GM18505 (cell line): ENCODE measurements around the gene DNAJC6.

Experiments used
- ATAC-seq: cut with Tn5 transposase; IDR thresholded peaks from one replicate; pipeline ENCODE4 v1.9.1; 2021; ENCODE audit not compliant: unreplicated experiment
- POLR2A ChIP-seq: IDR thresholded peaks from 4 replicates; pipeline ENCODE4 v1.6.1; 2011; ENCODE audit warnings: borderline replicate concordance; ENCODE audit not compliant: insufficient read depth, insufficient read length; ENCODE audit errors: extremely low read depth

The DNAJC6 gene

DNA sequence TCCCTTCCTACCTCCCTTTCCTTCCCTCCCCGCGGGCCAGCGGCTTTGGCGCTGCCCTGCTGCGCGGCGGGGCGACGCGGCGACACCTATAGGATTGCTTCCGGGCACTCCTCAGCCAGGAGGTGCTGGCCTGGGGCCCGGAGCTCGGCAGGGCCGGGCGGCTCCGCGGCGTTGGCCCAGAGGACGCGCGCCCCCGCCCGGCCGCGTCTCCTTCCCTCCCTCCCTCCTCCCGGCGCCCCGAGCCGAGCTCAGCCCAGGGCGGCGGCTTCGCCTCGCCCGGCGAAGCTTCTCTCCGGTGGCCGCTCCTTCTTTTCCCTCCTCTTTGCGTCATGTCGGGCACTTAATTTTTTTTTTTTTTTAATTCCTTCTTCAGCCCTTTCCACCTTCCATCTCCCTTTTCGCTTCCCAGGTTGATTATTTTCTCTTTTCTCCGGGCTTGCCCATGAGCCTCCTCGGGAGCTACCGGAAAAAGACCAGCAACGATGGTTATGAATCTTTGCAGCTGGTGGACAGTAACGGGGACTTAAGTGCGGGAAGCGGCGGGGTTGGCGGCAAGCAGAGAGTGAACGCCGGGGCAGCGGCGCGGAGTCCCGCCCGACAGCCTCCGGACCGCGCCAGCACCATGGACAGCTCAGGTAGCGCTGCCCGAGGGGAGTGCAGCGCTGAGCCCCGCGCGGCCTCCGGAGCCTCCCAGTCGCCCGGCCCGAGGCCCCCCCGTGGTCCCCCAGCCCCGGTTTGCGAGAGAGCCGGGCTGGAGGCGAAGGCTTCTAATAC lies at the start of gene DNAJC6:
DNAJC6 (plus strand) TSS at position 240 of the 774 bp plus-strand sequence; CDS start at position 443, 203 bp downstream.
- no peak for ATAC-seq

GRCh38 chr1:65259816-65260215 lies 49.5 kb upstream of the DNAJC6 start:
- no peak for ATAC-seq
- no peak for TF ChIP-seq POLR2A

More for the DNA sequence above, at the start of gene DNAJC6:
- no peak for TF ChIP-seq POLR2A

DNA sequence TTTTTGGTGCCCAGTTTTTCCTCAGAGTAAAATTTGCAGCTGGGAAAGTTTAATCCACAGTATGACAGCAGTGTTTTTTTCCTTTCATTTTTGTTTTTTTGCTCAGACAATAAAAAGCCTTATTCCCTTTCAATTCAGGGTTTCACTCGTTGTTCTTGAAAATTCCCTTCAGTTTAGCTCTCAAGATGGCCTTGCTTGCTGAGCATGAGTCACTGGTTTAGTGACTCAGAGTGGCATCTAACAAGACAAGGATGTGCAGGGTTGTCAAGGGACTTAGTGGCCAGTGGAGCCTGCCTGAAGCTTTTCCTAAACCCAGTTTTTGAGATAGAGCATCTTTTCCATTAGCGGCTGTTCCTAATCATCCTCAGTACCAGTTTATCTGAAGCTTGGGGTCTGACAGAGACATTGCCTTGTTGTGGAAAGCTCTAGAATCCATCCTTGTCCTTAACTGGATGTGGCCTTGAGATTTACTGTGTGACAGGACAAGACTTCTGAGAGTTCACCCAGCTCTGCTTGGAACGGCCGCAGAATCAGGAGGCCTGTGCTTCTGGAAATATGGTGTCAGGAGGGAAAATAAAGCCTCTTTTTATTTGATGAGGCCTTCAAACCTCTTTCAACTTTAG lies 48.4 kb upstream of the DNAJC6 start:
- ATAC-seq = peak; percentile 56
- no peak for TF ChIP-seq POLR2A

DNA sequence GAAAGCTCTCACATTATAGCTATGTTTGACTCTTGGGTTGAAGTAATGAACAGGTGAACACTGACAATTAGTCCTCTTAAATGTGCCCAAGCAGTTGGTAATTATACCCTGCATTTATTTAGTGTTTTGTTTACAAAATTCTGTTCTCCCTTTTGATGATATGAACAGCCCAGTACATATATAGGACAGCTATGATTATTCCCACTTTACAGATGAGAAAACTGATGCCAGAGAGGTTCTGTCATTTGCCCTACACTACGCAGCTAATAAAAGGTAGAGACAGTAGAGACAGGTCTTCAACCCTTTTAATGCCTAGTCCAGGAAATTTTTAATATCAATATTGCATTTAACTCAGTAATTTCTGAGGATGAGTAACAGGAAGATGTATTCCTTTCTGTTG lies 46.1 kb upstream of the DNAJC6 start:
- TF ChIP-seq POLR2A = no peak
- ATAC-seq = no peak

GRCh38 chr1:65264197-65264929 lies 45.0 kb upstream of the DNAJC6 start:
- ATAC-seq = no peak
- no peak for TF ChIP-seq POLR2A

DNA sequence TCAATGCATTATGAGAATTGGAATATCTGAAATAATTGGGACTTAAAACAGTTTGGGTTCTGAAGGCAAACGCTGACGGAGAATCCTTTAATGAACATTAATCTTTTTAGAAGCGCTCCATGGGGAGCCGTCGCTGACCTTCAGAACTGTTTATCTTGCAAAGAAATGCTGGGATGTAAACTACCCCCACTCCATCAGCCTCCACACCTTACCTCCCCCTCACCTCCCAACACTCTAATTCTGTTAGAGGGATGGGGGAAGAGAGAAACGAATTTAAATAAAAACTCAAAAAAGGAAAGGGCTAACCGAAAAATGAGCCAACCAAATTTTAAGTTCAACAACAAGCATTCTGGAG lies 44.1 kb upstream of the DNAJC6 start:
- ATAC-seq = no peak
- TF ChIP-seq POLR2A = no peak

GRCh38 chr1:65265651-65266351 lies 43.5 kb upstream of the DNAJC6 start:
- no peak for TF ChIP-seq POLR2A
- ATAC-seq = peak; percentile 51

- ATAC-seq = no peak
- TF ChIP-seq POLR2A = no peak
Measured at GRCh38 chr1:65266476-65266875, 42.9 kb upstream of the DNAJC6 start.

- no peak for TF ChIP-seq POLR2A
- no peak for ATAC-seq
Measured at GRCh38 chr1:65267271-65267670, 42.1 kb upstream of the DNAJC6 start.

DNA sequence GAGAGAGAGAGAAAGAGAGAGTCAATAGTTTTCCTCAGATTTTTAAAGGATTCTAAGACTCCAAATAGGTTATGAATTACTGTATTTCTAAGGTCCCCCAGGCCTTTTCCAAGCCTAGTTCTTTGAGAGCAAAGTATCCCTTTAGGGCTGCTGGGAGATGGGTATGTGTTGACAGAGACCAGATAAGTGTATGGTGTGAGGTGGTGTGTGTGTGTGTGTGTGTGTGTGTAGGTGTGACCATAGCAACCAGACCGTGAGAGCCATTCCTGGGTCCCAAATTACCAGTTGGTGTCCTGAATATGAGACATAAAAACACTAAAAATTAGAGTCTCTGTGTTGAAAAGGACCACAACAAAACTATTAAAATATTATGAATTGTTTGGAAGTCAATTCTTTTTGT lies 41.7 kb upstream of the DNAJC6 start:
- TF ChIP-seq POLR2A = no peak
- ATAC-seq = no peak

DNA sequence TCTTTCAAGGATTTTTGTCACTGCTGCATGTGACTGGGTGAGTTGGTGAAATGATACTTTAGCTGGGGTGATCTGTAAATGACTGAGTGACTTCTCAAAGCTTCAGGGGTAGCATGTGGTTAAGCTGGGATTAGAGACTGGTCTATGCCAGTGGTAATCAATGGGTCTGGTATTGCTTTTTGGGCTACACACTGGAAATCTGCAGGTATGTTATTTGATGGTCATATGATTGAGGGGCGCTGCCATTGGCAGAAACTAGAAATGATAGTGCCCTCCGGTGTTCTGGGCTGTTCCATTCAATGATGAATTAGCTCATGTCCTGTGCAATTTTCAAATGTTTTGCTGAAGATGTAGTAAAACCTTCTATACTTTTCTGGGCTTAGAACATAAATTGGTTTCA lies 39.7 kb upstream of the DNAJC6 start:
- TF ChIP-seq POLR2A = no peak
- ATAC-seq = no peak

DNA sequence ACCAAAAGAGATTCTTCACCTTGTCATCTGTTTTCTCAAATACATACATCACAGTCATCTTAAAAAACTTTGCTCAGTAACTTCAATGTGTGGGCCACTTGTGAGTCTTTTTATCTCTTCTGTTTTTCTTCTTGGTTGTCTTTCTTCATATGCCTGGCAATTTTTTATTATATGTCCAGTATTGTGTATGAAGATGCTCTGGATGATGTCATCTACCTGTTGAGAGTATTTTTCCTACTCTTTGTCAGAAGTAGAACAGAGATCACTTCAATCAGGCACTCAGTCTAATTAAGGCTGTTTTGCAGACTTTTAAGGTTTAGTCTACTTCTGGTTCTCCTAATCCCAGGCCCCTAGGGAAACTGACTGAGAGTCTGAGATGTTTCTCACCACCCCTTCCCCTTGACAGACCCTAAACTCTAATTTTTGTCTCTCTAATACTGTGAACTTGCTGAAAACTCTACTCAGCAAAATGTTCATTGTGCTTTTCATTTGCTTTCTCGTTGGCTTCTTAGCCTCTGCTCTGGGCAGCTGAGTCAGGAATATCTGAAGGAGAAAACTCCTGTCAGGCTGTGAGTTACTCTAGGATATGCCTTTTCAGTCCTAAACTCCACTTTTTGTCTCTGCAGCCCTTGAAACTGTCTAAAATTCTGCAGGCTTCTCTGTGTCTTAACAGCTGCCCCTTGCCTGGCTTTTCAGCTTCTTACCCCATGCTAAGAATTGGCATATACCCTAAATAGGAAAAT lies 33.0 kb upstream of the DNAJC6 start:
- no peak for TF ChIP-seq POLR2A
- ATAC-seq = no peak
